NCI-H524 (cell line): ENCODE results near the gene FOXQ1.

ENCODE experiments used
- DNase-seq, 2 experiments: peaks; one replicate each; lab custom pipeline; 2025; lab: John Stamatoyannopoulos, UW

Gene FOXQ1

GRCh38 chr6:1311400-1312202, at the start of gene FOXQ1:
Gene FOXQ1 (plus strand): TSS chr6:1312098. CDS start chr6:1312705, 607 bp downstream.
- DNase-seq: peak in 1 of 2 experiments; percentile 35

DNA sequence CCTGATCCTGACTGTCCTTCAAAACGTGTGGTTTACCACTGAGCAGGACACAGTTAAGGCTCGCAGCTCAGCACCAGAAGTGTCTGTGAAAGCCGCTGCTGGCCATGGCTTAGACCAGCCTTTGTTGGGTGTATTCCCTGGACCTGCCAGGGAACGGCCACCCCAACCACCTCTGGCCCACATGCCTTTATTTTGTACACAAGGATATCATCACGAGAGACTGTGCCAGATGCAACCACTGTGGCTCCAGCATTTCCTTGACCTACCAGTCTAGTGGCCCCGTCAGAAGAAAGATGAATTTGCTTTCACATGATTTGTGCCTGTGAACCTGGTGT, 49.2 kb upstream of the FOXQ1 start:
- no peak for DNase-seq

DNA sequence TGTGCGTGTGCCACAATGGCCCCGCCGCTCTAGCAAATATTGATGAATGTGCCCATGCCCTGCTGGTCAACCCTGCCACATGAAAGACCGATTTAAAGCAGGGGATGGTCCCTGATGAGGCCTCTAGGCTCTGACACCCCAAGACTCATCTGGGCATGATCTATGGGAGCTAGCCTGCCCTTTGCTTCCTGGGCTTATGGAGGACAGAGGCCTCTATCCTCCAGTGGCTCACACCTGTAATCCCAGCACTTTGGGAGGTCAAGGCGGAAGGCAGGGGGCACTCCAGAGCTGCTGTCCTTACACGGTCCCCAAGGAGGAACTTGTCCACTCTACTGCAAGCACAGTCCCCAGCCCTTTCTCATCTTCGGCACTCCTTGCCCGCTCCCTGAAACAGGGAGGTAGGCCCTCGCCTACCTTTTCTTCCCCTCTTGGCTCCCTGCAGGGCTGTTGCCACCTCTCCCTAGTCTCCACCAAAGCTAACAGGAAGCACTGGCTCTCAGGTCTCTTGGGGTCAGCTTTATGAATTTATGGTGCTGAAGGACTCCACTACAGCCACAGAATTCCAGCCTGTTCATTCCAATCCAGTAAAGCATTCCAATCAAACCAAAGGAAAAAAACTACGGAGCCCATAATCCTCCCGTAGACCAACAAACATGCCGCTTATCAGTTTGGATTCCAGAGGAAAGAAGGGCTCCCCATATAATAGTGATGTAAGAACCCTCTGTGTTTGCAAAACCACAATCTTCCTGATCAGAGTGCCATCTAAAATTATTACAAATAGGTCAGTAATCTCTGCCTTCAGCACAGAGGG, 48.7 kb upstream of the FOXQ1 start:
- DNase-seq: no peak

GRCh38 chr6:1263850-1264377, 48.0 kb upstream of the FOXQ1 start:
- DNase-seq: no peak

DNA sequence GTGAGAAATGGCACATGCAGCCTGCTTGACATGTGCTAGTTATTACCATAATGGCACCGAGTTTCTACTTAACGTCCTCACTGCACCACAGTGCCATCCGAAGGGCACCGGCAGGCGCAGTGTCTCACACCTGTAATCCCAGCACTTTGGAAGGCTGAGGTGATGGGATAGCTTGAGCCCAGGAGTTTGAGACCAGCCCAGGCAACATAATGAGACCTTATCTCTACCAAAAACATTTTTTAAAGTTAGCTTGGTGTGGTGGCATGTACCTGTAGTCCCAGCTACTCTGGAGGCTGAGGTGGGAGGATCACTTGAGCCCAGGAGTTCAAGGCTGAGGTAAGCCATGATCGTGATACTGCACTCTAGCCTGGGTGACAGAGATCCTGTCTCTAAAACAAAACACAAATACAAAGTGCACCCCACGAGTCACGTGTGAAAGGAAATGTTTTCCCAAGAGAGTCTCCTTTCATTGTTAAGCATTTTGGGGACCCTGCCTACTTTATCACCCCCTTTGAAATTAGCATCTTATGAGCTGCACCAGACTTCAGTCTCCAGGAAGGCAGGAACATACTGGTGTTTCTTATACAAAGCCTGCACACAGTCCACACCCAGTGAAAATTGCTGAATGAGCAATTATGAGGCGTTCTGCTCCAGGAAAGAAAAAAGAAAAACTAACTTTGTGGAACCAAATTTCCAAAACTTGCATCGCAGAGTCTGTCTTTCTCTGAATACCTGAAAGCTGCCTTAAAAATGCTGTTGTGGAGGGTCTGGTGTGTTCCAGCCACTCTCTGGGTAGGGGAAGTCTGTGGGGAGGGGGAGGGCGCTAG, 47.1 kb upstream of the FOXQ1 start:
- DNase-seq: peak in 1 of 2 experiments; percentile 1

- DNase-seq: no peak
Measured at GRCh38 chr6:1266686-1267056, 45.2 kb upstream of the FOXQ1 start.

- no peak for DNase-seq
Measured at GRCh38 chr6:1267057-1267732, 44.7 kb upstream of the FOXQ1 start.

- DNase-seq: no peak
Measured at GRCh38 chr6:1267790-1268762, 43.8 kb upstream of the FOXQ1 start.

DNA sequence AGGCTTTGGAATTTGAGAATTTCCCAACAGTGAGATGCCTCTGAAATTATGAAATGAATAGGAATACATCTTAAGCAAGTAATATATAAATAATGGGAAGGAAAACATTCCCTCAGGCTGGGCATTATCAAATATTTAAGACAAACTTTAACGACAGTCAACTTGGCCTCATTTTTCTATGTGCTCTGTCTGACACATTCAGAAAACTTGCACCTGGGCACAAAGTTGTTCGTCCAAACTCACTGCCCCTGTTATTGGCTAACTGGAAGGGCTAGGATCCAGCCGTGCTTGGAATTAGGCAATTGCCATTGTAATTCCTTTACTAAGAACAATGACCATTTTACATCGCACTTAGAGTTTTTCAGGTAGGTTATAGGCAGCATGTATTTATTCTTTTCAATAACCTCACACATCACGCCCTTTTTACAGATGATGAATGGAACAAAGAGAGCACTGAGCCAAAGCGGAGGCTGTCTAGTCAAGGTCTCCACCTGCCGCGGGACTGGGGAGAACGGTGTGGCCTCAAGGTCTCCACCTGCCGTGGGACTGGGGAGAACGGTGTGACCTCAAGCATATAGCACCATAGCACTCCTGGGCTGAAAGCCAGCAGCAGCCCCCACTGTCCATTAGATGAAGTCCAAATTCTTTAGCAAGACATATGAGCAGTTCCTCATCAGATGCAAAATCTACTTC, 40.7 kb upstream of the FOXQ1 start:
- no peak for DNase-seq

GRCh38 chr6:1278061-1278720, 33.7 kb upstream of the FOXQ1 start:
- DNase-seq: no peak

- no peak for DNase-seq
Measured at GRCh38 chr6:1279065-1279464, 32.8 kb upstream of the FOXQ1 start.

DNA sequence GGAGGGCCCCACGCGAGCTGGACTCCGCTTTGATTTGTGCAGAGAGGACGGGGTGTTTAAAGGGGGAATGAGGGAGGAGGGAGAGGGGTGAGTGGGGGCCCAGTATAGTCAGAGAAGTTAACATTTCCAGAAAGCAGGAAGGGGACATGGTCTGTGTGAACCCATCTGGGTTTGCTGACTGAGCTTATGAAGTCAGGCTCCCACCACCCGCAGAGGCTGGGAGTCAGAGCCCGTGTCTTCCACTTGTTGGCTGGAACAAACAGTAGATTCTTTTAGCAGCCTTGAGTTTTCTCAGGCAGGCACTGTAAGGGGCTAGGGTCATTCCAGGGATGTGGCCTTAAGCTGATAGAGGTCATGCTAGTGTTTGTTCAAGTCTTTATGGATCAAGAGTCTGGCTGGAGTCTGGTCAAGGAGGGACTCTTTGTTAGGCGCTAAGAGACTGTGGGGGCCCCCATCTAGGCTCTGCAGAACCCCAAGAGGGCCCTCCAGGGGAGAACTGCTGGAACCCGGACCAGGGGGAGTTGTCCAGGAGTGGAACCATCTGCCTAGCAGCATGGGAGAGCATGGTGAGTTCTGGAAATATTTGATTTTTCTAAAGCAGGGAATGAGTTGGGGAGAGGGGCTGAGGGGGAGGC, 31.1 kb upstream of the FOXQ1 start:
- no peak for DNase-seq

DNA sequence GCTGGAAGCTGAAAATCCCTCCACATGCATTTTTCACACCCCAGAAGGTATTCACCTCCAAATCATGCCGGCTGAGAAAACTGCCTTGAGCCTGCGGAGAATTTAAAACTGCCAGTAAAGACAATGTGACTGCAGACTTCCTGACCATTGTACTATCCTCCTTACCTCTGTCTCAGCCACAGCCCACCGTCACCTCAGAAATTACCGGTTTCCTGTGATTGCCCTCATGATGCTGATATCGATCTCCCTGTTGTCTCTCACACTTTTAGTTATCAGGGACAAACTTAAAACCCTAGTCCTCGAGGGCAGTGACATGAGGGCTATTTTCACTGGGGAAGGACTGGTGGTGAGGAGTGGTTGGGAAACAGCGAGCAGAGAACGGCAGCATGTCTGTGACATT, 30.2 kb upstream of the FOXQ1 start:
- no peak for DNase-seq

- DNase-seq: no peak
Measured at GRCh38 chr6:1283501-1283900, 28.4 kb upstream of the FOXQ1 start.

- DNase-seq: no peak
Measured at GRCh38 chr6:1285556-1285955, 26.3 kb upstream of the FOXQ1 start.

GRCh38 chr6:1285956-1286355, 25.9 kb upstream of the FOXQ1 start:
- no peak for DNase-seq

GRCh38 chr6:1287103-1287591, 24.8 kb upstream of the FOXQ1 start:
- DNase-seq: no peak

- DNase-seq: no peak
Measured at GRCh38 chr6:1290086-1290485, 21.8 kb upstream of the FOXQ1 start.

GRCh38 chr6:1290805-1291204, 21.1 kb upstream of the FOXQ1 start:
- DNase-seq: no peak
